GM15510 (cell line): ENCODE results near the gene NRN1L.

Experiments
- POLR2A ChIP-seq: IDR thresholded peaks from 3 replicates; pipeline ENCODE4 v1.6.1; 2011; ENCODE audit warnings: borderline replicate concordance; ENCODE audit not compliant: insufficient read length; ENCODE audit errors: extremely low read depth

The NRN1L gene

DNA sequence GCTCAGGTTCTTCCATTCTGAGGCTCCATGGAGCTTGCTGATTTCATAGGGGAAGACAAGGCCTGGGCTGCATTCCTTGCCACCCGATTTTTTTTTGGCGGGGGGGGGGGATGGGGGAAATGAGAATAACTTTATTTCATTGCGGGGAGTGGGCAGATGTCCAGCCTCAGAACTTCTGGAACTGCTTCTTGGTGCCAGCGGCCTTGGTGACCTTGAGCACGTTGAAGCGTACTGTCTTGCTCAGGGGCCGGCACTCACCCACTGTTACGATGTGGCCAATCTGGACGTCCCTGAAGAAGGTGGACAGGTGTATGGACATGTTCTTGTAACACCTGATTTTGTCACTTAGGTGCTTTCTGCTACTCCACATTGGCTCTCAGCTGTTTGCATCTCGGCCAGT, 28.9 kb upstream of the NRN1L start:
- no peak for TF ChIP-seq POLR2A

DNA sequence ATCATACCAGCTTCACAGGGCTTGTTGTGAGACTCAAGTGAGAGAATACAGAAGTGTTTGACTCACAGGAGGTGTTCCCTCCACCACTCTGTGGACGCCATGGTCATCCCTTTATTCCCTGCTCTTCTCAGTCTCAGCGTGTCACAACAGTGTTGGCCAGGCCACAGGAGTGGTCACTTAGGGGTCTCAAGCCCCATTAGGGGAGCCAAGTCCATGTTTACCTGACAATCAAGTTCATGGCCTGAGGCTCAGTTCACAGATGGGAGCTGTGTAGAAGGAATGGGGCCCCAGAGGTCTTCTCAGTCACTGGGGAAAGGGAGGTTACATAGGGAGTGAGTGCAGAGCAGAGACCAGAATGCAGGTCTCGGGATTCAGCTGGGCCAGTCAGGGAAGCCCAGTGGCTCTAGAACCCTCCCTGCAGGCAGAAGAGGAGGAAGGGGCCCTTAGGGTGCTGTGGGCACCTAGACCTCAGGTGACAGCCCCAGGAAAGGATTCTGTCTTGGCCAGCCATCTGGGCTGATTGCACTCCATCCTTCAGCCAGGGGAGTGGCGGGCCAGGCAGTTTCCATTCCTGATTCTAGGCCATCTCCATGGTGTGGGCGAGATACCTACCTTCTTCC, 27.6 kb upstream of the NRN1L start:
- TF ChIP-seq POLR2A = no peak

DNA sequence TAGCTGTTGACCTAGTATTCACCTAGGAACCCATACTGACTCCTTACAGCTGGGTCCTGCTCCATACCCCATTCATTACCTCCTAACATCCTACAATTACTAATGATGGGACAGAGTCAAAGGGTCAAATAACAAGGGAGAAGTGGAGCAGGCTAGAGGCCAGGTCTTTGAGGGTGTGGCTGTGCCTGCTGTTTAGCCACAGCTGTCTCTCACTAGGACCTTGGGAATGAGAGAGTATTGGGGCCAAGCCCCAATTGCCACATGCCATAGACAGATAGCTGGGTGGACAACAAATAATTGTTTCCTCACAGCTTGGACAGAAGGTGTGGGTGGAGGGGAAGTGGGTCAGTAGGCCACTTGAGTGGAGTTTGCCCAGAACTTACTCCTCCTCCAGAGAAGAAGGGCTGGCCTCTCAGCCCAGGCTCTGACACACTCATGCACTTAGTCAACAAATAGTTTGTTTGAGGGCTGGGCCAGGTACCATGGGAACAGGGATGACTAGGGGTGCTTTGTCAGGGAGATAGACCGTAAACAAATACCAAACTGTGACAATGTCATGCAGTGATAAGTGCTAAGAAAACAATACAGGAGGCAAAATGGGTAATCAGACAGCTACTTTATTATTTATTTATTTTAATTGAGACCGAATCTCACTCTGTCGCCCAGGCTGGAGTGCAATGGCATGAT, 27.0 kb upstream of the NRN1L start:
- no peak for TF ChIP-seq POLR2A

DNA sequence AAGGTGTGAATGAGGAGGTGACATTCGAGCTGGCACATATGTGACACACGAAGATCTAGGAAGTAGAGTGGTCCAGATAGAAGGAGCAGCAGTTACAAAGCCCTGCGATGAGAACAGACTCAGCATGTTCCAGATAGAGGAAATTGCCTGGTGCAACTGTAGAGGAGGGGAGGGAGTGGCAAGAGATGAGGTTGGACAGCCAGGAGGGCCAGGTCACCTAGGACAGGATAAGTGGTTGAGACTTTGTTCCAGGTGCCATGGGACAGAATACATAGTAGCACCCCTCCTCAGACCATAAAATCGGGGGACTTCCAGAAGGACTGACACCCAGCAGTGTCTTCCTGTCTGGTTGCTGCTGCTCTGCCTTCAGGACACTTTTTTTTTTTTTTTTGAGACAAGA, 26.2 kb upstream of the NRN1L start:
- no peak for TF ChIP-seq POLR2A

DNA sequence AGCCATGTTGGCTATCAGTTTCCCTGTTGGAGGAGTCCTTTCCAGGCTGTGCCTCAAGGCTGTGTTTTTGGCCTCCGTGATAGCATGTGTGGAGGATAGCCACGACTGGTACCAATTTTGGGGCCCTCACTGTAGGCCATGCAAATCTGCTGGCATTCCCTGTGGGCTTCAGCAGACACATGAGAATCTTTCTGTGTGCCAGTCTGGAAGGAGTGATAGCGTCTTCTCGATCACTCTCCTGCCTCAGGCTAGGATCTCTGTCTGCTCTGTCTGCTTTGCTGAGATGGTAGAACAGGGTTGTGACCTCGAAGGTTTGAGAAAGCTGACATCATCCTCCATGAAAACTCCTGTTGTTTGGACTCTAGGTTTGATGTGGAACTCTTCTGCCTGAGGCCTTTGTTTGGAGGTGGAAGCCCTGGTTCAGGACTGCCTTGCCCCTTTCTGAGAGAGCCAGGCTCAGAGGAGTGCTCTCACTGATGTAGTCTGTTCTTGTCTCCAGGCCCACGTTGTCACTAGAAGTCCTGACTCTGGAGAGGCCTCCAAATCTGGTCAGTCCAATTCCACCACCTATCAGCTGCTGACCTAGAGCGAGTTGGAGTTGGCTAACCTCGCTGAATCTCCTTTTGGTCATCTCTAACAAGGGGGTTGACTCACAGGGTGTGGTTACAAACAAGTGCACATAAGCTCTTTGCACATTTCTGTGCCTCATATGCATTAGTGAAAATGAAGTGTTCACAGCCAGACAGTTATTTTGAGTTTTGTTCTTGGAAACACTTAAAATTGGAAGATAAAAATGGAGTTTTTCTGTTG, 23.9 kb upstream of the NRN1L start:
- TF ChIP-seq POLR2A = no peak

DNA sequence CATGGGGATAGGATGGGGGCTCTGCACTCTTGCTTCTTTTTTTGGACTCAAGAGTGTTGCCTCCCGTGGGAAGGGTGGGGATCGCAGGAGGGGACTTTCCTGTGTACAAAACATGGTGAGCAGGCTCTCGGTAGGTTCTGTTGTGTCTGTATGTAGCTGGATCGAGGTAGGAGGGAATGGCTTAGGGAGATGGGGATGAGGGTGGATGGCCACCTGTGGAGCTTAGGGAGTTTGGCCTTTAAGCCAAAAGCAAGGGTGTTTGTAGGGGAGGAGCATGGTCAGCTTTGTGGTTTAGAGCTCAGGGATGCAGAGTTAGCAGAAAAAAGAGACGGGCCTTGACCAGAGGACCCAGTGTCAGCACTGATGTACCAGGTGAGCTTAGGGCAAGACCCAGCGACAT, 22.8 kb upstream of the NRN1L start:
- TF ChIP-seq POLR2A = no peak

DNA sequence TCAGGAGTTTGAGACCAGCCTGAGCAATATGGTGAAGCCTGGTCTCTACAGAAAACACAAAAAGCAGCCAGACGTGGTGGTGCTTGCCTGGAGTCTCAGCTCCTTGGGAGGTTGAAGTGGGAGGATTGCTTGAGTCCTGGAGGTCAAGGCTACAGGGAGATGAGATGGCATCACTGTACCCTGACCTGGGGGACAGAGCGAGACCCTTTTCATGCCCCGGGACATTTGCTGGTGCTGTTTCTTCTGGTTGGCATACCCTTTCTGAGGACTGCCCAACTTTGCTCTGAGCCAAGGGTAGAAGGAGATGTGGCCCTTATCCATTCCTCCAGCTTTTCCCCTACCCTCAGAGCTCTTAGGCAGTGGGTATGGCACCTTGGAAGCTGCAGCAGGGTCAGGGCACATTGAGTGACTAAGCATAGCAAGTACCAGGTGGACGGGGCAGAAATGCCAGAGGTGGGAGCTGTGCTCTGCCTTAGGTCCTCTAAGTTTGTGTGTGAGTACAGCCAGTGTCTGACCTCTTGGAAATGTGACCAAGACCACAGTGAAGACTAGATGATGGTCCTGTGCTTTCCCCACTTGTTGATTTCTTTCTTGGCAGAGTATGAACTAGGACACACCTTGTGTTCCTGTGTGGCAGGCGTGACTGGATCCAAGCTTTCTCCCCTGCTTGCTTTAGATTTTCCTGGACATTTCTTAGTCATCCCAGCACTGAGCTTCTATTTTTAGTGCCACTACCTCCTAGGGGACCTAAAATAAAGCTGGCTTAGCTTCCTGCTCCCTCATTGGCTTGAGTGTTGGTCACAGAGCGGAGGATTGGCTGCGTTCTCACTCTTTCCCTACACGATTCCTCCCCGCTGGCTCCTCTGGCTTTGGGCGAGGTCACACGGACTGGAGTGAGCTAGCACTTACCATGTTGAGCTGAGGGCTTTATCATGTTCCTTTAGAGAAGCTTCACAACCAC, 21.8 kb upstream of the NRN1L start:
- TF ChIP-seq POLR2A = no peak

DNA sequence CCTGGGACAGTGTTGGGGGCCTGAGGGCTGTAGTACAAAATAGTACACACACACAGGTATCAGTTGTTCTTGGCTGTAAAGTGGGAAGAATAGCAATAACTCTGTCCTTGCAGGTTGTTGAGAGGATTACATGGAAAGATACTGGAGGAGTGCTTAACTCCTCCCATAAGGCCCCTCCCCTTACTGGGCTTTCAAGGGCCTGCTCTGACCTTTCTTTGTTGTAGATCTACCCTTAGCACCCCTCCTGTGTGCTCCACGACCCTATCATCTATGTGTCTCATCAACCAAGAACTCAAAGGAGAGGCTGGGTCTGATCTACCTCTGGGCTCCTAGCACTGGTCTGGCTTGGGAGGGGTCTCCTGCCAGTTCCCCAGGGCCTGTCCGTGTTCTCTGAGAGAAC, 20.1 kb upstream of the NRN1L start:
- no peak for TF ChIP-seq POLR2A

DNA sequence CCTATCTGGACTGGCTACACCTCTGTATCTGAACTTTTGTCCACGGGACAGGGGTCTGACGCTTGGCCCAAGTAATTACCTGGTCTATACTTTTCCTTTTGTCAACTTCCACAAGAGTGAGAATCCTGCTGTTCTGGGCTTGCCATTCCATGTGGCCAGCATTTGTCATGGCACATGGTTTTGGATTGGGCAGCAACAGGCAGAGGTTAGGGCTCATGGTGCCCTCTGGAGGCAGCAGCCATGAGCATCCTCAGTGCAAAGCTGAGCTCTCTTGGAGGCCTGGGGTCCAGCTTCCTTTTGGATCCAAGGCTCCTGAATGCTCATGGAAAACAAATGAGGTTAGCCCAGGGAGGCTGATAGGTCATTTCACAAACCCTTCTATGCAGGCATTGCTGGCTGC, 19.4 kb upstream of the NRN1L start:
- no peak for TF ChIP-seq POLR2A

DNA sequence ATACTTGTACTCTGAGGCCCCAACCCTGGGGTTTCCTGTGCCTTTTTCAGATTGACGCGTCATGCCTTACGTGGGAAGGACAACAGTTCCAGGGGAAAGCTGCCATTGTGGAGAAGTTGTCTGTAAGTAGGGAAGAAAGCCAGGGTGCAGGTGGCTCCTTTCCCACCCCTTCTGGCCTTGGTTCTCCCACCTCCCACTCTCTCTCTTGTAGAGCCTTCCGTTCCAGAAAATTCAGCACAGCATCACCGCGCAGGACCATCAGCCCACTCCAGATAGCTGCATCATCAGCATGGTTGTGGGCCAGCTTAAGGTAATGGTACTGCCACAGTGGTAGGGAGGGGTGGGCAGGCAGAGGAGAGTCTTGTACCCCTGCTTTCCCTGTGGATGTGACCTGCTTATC, 16.4 kb upstream of the NRN1L start:
- TF ChIP-seq POLR2A = no peak

DNA sequence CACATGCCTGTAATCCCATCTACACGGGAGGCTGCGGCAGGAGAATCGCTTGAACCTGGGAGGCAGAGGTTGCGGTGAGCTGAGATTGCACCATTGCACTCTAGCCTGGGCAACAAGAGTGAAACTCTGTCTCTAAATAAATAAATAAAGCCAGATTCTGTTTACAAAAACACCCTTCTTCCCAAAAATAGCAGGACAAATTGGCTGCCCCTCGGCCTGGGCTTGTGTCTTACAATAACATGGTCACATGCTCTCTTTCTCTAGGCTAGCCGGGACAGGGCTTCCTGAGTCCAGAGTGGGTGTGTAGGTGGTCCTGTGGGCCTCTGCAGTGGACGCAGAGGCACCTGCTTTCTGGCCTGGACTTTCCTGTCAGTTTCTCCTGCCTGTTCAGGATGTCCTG, 15.0 kb upstream of the NRN1L start:
- no peak for TF ChIP-seq POLR2A

DNA sequence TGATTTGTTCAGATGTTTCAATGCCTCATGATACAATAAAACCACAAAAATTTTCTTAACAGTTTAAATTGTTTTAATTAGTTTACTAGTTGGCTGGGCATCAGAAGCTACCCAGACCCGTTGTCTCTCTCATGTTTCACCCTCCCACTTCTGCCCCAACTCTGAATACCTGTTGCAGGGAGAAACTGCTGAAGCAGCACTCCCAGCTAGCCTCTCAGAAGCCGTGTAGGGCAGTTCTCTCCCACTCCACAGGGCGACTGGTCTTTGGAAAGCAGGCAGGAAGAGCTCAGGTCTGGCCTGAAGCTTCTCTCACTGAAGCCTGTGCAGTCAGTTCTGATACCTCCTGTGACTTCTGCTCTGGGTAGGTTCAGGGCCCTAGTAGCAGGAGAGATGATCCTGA, 13.4 kb upstream of the NRN1L start:
- TF ChIP-seq POLR2A = no peak

DNA sequence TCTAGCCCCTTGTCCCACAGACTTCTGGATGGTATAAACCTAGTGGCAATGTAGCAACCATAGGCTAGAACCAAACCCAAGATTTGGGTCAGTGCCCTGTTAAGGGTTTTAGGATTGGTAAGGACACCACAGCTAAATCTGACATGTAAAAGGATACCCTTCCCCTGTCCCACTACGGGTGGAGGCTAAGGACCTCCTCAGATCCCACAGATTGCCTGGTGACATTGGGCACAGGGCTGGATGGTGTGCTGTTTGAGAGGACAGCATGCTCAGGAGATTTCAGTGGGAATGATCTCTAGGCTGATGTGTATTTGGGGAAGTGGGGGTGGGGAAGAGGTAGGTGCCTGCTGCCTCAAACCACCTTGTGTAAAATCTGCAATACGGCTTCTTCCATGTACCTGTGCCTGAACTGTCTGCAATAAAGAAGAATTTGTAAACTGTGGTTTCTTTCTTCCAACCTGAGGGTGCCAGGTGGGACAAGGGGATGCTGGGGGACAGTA, 12.5 kb upstream of the NRN1L start:
- TF ChIP-seq POLR2A = no peak

DNA sequence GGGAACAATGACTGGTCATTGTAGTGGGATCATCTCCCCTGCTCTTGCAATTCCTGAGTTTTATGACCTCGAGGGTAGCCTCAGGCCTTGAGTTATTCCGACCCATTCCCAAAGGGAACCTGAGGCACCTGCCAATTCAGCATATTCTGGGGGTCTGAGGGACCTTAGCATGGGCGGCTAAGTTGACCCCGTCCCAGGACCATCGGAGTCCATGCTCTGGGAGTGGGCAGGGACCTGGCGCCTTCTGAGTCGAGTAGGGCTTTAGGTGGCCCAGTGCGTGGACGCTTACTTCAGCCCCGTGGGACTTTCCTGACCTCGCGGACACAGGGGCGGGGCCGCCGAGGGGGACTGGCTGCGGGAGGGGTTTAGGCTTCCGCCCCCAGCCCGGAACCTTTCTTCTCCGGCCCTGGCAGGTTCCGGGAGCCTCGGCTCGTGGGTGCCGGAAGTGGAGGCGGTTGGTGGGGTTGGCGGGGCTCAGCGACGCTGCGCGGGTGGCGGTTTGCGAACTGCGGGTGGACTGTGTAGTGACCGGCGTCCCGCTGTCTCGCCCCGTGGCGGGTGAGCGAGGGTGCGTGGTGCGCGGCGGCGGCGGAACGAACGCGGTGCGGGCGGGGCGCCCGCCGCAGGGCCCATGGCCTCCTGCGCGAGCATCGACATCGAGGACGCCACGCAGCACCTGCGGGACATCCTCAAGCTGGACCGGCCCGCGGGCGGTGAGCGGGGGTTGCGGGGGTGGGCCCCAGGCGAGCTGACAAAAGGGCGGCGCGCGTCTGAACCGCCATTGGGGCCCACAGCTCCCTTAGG, 11.9 kb upstream of the NRN1L start, which contains the start of gene EDC4:
EDC4 (plus strand) TSS at position 422 of the 804 bp plus-strand sequence; CDS start at position 632, 210 bp downstream.
- TF ChIP-seq POLR2A = peak; percentile 84
